Measurements from ENCODE around the gene TIGD6.

GRCh38 chr5:149963729-149964128, 36.7 kb downstream of the TIGD6 start:
- TF ChIP-seq CTCF (IDR thresholded peaks at IDR 0.05 in 2 of 3, conservative IDR thresholded peaks at IDR 0.05 in 1 of 3; ENCODE audit: borderline replicate concordance in 1 of 3, insufficient read depth in 1 of 3, low read depth in 2 of 3, low read length in 2 of 3) (no peak), RAD21 (IDR thresholded peaks at IDR 0.05; ENCODE audit: low read depth) (no peak), POLR2A (IDR thresholded peaks at IDR 0.05; ENCODE audit: borderline replicate concordance, extremely low read depth, insufficient read depth, insufficient read length) (no peak), EZH2 (IDR thresholded peaks at IDR 0.05) (no peak), EZH2phosphoT487 (IDR thresholded peaks at IDR 0.05; ENCODE audit: borderline replicate concordance) (no peak), TCF7L2 (IDR thresholded peaks at IDR 0.05; ENCODE audit: borderline replicate concordance, extremely low read depth, insufficient read depth, insufficient read length) (no peak), MAX (IDR thresholded peaks at IDR 0.05) (no peak), YY1 (IDR thresholded peaks at IDR 0.05; ENCODE audit: extremely low read depth, insufficient replicate concordance, low read depth, low read length) (no peak)

Data from HCT116 (cell line).